ENCODE data around the gene PCCA.

The PCCA gene

GRCh38 chr13:100515410-100515800, 426.5 kb downstream of the PCCA start:
- Histone ChIP-seq H3K36me3 (peaks cover 6% of the 10 kb centered on the region; the same call in 1 of the 2 replicates), H3K27me3 (ENCODE audit: insufficient read depth, low read depth, severe bottlenecking) (no peaks in the 10 kb centered on the region), H3K27ac (no peak overlapping the region), H3K9me3 (ENCODE audit: severe bottlenecking) (no peaks in the 10 kb centered on the region), H3K4me3 (ENCODE audit: low read depth, low read length) (no peak overlapping the region)
- no peak for DNase-seq
- no peak for TF ChIP-seq CTCF (IDR thresholded peaks at IDR 0.05; ENCODE audit: low read depth, low read length)

GRCh38 chr13:100517135-100517534, 428.2 kb downstream of the PCCA start:
- TF ChIP-seq CTCF (IDR thresholded peaks at IDR 0.05; ENCODE audit: low read depth, low read length) = no peak
- Histone ChIP-seq H3K4me3 (ENCODE audit: low read depth, low read length) (no peak overlapping the region), H3K27ac (no peak overlapping the region), H3K36me3 (peaks cover 6% of the 10 kb centered on the region; the same call in 1 of the 2 replicates), H3K27me3 (ENCODE audit: insufficient read depth, low read depth, severe bottlenecking) (no peaks in the 10 kb centered on the region), H3K9me3 (ENCODE audit: severe bottlenecking) (no peaks in the 10 kb centered on the region)
- no peak for DNase-seq

- H3K27me3 ChIP-seq (ENCODE audit: insufficient read depth, low read depth, severe bottlenecking) = no peaks in the 10 kb centered on the region
- H3K27ac ChIP-seq = no peak overlapping the region
- H3K36me3 ChIP-seq = peaks cover 6% of the 10 kb centered on the region; the same call in 1 of the 2 replicates
- TF ChIP-seq CTCF (IDR thresholded peaks at IDR 0.05; ENCODE audit: low read depth, low read length) = no peak
- no peak for DNase-seq
- no peak overlapping the region for H3K4me3 ChIP-seq (ENCODE audit: low read depth, low read length)
- H3K9me3 ChIP-seq (ENCODE audit: severe bottlenecking) = no peaks in the 10 kb centered on the region
Observed at GRCh38 chr13:100517728-100518127, 428.8 kb downstream of the PCCA start.

- Histone ChIP-seq H3K27me3 (ENCODE audit: insufficient read depth, low read depth, severe bottlenecking) (no peaks in the 10 kb centered on the region), H3K27ac (no peak overlapping the region), H3K9me3 (ENCODE audit: severe bottlenecking) (no peaks in the 10 kb centered on the region), H3K36me3 (peaks cover 6% of the 10 kb centered on the region; the same call in 1 of the 2 replicates), H3K4me3 (ENCODE audit: low read depth, low read length) (no peak overlapping the region)
- TF ChIP-seq CTCF (IDR thresholded peaks at IDR 0.05; ENCODE audit: low read depth, low read length) = no peak
- no peak for DNase-seq
Observed at GRCh38 chr13:100518394-100519062, 429.6 kb downstream of the PCCA start.

GRCh38 chr13:100519626-100520025, 430.7 kb downstream of the PCCA start:
- TF ChIP-seq CTCF (IDR thresholded peaks at IDR 0.05; ENCODE audit: low read depth, low read length) = no peak
- no peak overlapping the region for H3K27ac ChIP-seq
- H3K36me3 ChIP-seq = peaks cover 6% of the 10 kb centered on the region; the same call in 1 of the 2 replicates
- H3K4me3 ChIP-seq (ENCODE audit: low read depth, low read length) = no peak overlapping the region
- DNase-seq = no peak
- no peaks in the 10 kb centered on the region for H3K27me3 ChIP-seq (ENCODE audit: insufficient read depth, low read depth, severe bottlenecking)
- H3K9me3 ChIP-seq (ENCODE audit: severe bottlenecking) = no peaks in the 10 kb centered on the region
